ENCODE results near the gene RTP5. TPM values are rescaled to one million over a fixed set of nuclear protein-coding genes. Genes with fewer than 3 reads are reported as not detected.
"Not testable (repeated sequence)": the region's sequence is repeated elsewhere in the genome, so short reads cannot be mapped to it uniquely, and the experiment has no call there.

The RTP5 gene
- total RNA-seq, result not detected in 2 replicates
- total RNA-seq (2013), result not detected
- 0.30 TPM in 1 of 2 replicates, not detected in the other for polyA plus RNA-seq
- 0.21 TPM in 1 of 2 replicates, not detected in the other for polyA minus RNA-seq

- no peak within 1 kb of the TSS for H2AFZ ChIP-seq (ENCODE audit: insufficient read depth, low read depth, low read length, poor library complexity, severe bottlenecking)
- TF ChIP-seq, protein P1, sequence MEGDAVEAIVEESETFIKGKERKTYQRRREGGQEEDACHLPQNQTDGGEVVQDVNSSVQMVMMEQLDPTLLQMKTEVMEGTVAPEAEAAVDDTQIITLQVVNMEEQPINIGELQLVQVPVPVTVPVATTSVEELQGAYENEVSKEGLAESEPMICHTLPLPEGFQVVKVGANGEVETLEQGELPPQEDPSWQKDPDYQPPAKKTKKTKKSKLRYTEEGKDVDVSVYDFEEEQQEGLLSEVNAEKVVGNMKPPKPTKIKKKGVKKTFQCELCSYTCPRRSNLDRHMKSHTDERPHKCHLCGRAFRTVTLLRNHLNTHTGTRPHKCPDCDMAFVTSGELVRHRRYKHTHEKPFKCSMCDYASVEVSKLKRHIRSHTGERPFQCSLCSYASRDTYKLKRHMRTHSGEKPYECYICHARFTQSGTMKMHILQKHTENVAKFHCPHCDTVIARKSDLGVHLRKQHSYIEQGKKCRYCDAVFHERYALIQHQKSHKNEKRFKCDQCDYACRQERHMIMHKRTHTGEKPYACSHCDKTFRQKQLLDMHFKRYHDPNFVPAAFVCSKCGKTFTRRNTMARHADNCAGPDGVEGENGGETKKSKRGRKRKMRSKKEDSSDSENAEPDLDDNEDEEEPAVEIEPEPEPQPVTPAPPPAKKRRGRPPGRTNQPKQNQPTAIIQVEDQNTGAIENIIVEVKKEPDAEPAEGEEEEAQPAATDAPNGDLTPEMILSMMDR (IDR thresholded peaks at IDR 0.05), result no peak
- TF ChIP-seq EZH2 (IDR thresholded peaks at IDR 0.05; ENCODE audit: borderline replicate concordance, insufficient read depth, low read depth, low read length, poor library complexity, severe bottlenecking), result no peak
- ChIA-PET CTCF (interaction anchor here (1.0 to 1.7 kb wide), 2 partner anchors 9 to 1018 kb away, joined by 3 to 6 read pairs; no protein-coding TSS in a partner anchor), POLR2A (no interaction called here)
- peaks cover 0 to 11% (median 0%) of the 10 kb centered on the region in 3 donors for H3K9me3 ChIP-seq (ENCODE audit: control extremely low read depth in 1 of 3, control insufficient read depth in 2 of 3, insufficient read depth in 1 of 3, low read length in 2 of 3)
- no peak within 1 kb of the TSS for H3K4me3 Mint-ChIP-seq
- H3K4me1 ChIP-seq (ENCODE audit: control insufficient read depth in 2 of 2, insufficient read depth in 2 of 2, low read length in 2 of 2), result peaks cover 13 to 38% of the 10 kb centered on the region in 2 donors
- no peak for ATAC-seq (ENCODE audit: low read depth)
- DNase-seq, result no peak
- H3K4me2 ChIP-seq (replicated peaks; ENCODE audit: low read depth, low read length, poor library complexity, severe bottlenecking), result no peak within 1 kb of the TSS
- no peak within 1 kb of the TSS for H3K27ac ChIP-seq (ENCODE audit: low read length in 2 of 2)
- intact Hi-C loops (cut with micrococcal nuclease), result no loop called here
- no peaks in the 10 kb centered on the region for H3K79me2 ChIP-seq (ENCODE audit: control insufficient read depth, insufficient read depth, low read length)
- no peaks in the 10 kb centered on the region for H3K36me3 ChIP-seq (replicated peaks in 1 of 2; ENCODE audit: control extremely low read depth in 1 of 2, control insufficient read depth in 1 of 2, extremely low read depth in 1 of 2, insufficient read depth in 2 of 2, low read length in 1 of 2)
- H4K20me1 ChIP-seq (ENCODE audit: control insufficient read depth, insufficient read depth, low read length, poor library complexity, severe bottlenecking), result no peaks in the 10 kb centered on the region
- no peak within 1 kb of the TSS for H3K9ac ChIP-seq (ENCODE audit: low read length)
- H3K9me3 Mint-ChIP-seq (ENCODE audit: insufficient read depth), result no peaks in the 10 kb centered on the region
- peaks cover 17% of the 10 kb centered on the region for H3K27me3 Mint-ChIP-seq
- H3K4me3 ChIP-seq (ENCODE audit: control extremely low read depth in 1 of 5, extremely low read depth in 1 of 5, insufficient read depth in 1 of 5, low read depth in 2 of 5, low read length in 4 of 5), result no peak within 1 kb of the TSS
- H3K4me1 Mint-ChIP-seq, result peaks cover 20% of the 10 kb centered on the region
- no peak within 1 kb of the TSS for H3K27ac Mint-ChIP-seq
- peaks cover 0 to 36% (median 22%) of the 10 kb centered on the region in 4 experiments for H3K27me3 ChIP-seq (replicated peaks in 1 of 4; ENCODE audit: control extremely low read depth in 1 of 4, control insufficient read depth in 3 of 4, insufficient read depth in 4 of 4, low read length in 3 of 4)
- WGBS (ENCODE audit: insufficient coverage), result 90% methylated on average over 28 of the region's 33 CpGs
These were observed at the start of gene RTP5 for GRCh38 chr2:241869087-241869961. Gene RTP5 (plus strand): TSS chr2:241869729. CDS start chr2:241869757, 28 bp downstream.

GRCh38 chr2:241819947-241820624, 49.4 kb upstream of the RTP5 start:
- 81% methylated on average over 25 of the region's 27 CpGs for WGBS (ENCODE audit: insufficient coverage)

More at GRCh38 chr2:241819947-241820624, 49.4 kb upstream of the RTP5 start:
- ATAC-seq (ENCODE audit: low read depth); H4K20me1 ChIP-seq (ENCODE audit: control insufficient read depth, insufficient read depth, low read length, poor library complexity, severe bottlenecking); H3K27ac Mint-ChIP-seq; H3K9ac ChIP-seq (ENCODE audit: low read length); H3K79me2 ChIP-seq (ENCODE audit: control insufficient read depth, insufficient read depth, low read length); H3K9me3 Mint-ChIP-seq (ENCODE audit: insufficient read depth); H3K4me2 ChIP-seq (replicated peaks; ENCODE audit: low read depth, low read length, poor library complexity, severe bottlenecking); DNase-seq; POLR2A ChIA-PET; intact Hi-C loops (cut with micrococcal nuclease); H3K4me3 ChIP-seq (ENCODE audit: control extremely low read depth in 1 of 5, extremely low read depth in 1 of 5, insufficient read depth in 1 of 5, low read depth in 2 of 5, low read length in 4 of 5); H3K36me3 ChIP-seq (replicated peaks in 1 of 2; ENCODE audit: control extremely low read depth in 1 of 2, control insufficient read depth in 1 of 2, extremely low read depth in 1 of 2, insufficient read depth in 2 of 2, low read length in 1 of 2); H2AFZ ChIP-seq (ENCODE audit: insufficient read depth, low read depth, low read length, poor library complexity, severe bottlenecking); H3K4me3 Mint-ChIP-seq; H3K4me1 Mint-ChIP-seq; CTCF ChIA-PET: not testable (repeated sequence)
- H3K27me3 Mint-ChIP-seq, result peaks cover 26% of the 10 kb centered on the region
- peaks cover 0 to 22% (median 2%) of the 10 kb centered on the region in 4 experiments for H3K27me3 ChIP-seq (replicated peaks in 1 of 4; ENCODE audit: control extremely low read depth in 1 of 4, control insufficient read depth in 3 of 4, insufficient read depth in 4 of 4, low read length in 3 of 4)
- H3K4me1 ChIP-seq (ENCODE audit: control insufficient read depth in 2 of 2, insufficient read depth in 2 of 2, low read length in 2 of 2), result peaks cover 6 to 25% of the 10 kb centered on the region in 2 donors
- peak overlapping the region in 1 of 2 donors; percentile 7 for H3K27ac ChIP-seq (ENCODE audit: low read length in 2 of 2)
- peaks cover 0 to 19% (median 0%) of the 10 kb centered on the region in 3 donors for H3K9me3 ChIP-seq (ENCODE audit: control extremely low read depth in 1 of 3, control insufficient read depth in 2 of 3, insufficient read depth in 1 of 3, low read length in 2 of 3)

Data from B cell (primary cell).